Measurements from ENCODE around the gene NCS1.
"Not testable (repeated sequence)": the region's sequence is repeated elsewhere in the genome, so short reads cannot be mapped to it uniquely, and the experiment has no call there.

NCS1 gene

GRCh38 chr9:130254747-130255630 lies 82.8 kb downstream of the NCS1 start:
- Histone ChIP-seq H3K9me3 (ENCODE audit: low read depth, low read length) (no peaks in the 10 kb centered on the region), H3K27ac (no peak overlapping the region), H3K9ac (ENCODE audit: insufficient read length) (no peak overlapping the region), H3K4me3 (no peak overlapping the region), H3K36me3 (ENCODE audit: insufficient read depth, low read length) (no peaks in the 10 kb centered on the region)
- no peak for DNase-seq (ENCODE audit: low read depth, low spot score)
- TF ChIP-seq EZH2 (IDR thresholded peaks at IDR 0.05) (no peak), POLR2AphosphoS5 (IDR thresholded peaks at IDR 0.05; ENCODE audit: borderline replicate concordance, low read depth, low read length) (no peak), FOXP2 (optimal IDR thresholded peaks at IDR 0.05; ENCODE audit: control extremely low read depth, extremely low read length, insufficient read depth) (no peak)

DNA sequence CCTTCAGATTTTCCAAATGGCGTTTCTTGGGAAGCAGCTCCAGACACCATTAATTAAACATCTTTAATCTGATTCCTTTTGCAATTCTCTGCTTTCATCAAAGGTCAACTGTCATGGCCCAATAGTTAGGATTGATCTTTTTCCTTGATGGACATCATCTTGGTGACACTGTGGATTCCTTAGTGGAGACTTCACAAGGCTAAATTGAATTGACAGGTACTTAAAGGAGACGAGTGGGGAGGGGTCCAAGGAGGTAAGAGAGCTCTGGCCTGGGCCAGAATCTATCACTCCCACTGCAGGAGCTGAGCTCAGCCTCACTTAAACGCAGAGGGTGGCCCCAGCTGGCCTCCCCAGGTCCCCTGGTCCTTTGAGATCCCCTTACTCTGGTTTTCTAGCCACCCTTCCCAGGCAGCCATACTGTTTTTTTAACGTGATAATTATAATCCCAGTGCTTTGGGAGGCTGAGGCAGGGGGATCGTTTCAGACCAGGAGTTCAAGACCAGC lies 83.5 kb downstream of the NCS1 start:
- Histone ChIP-seq H3K27ac (no peak overlapping the region), H3K36me3 (ENCODE audit: insufficient read depth, low read length) (no peaks in the 10 kb centered on the region), H3K9ac (ENCODE audit: insufficient read length) (no peak overlapping the region), H3K4me3 (no peak overlapping the region), H3K9me3 (ENCODE audit: low read depth, low read length) (no peaks in the 10 kb centered on the region)
- no peak for DNase-seq (ENCODE audit: low read depth, low spot score)
- no peak for TF ChIP-seq EZH2 (IDR thresholded peaks at IDR 0.05)

DNA sequence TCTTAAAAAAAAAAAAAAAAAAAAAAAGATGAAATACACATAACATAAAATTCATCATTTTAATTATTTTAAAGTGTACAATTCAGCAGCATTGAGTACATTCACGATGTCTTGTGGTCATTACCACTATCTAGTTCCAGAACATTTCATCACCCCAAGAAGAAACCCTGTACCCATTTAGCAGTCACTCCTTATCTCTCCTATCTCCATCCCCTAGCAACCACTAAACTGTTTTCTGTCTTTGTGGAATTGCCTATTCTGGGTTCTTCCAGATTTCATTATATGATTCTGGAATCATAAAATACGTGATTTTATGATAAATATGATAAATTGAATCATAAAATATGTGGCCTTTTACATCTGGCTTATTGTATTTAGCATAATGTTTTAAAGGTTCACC lies 84.4 kb downstream of the NCS1 start:
- H3K36me3 ChIP-seq (ENCODE audit: insufficient read depth, low read length) = no peaks in the 10 kb centered on the region
- DNase-seq (ENCODE audit: low read depth, low spot score) = no peak
- H3K27ac ChIP-seq = no peak overlapping the region
- no peaks in the 10 kb centered on the region for H3K9me3 ChIP-seq (ENCODE audit: low read depth, low read length)
- TF ChIP-seq FOXP2 (optimal IDR thresholded peaks at IDR 0.05; ENCODE audit: control extremely low read depth, extremely low read length, insufficient read depth) = no peak
- H3K9ac ChIP-seq (ENCODE audit: insufficient read length) = no peak overlapping the region
- H3K4me3 ChIP-seq = no peak overlapping the region

- not testable (repeated sequence) for DNase-seq (ENCODE audit: low read depth, low spot score); H3K36me3 ChIP-seq (ENCODE audit: insufficient read depth, low read length); H3K27ac ChIP-seq; H3K4me3 ChIP-seq; H3K9me3 ChIP-seq (ENCODE audit: low read depth, low read length); H3K9ac ChIP-seq (ENCODE audit: insufficient read length)
Observed at GRCh38 chr9:130258137-130258536, 85.9 kb downstream of the NCS1 start.

DNA sequence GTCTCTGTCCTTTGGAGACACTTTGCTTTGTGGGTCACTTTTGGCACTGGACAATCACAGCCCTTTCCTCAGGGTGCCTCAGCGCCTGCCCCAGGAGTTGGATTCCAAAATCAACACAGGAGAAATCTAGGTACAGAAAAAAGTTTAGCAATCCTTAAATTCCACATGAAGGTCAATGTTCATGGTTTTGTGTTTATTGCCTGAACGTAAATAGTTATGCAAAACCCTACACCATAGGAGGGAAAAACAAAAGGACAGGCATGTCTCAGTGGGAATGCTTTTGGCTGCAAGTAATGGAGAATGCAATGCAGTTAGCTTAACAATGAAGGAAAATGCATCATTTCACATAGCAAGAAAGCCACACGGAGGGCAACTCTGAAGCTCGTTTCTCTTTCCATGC lies 86.8 kb downstream of the NCS1 start:
- Histone ChIP-seq H3K36me3 (ENCODE audit: insufficient read depth, low read length) (no peaks in the 10 kb centered on the region), H3K9ac (ENCODE audit: insufficient read length) (no peak overlapping the region), H3K27ac (no peak overlapping the region), H3K9me3 (ENCODE audit: low read depth, low read length) (no peaks in the 10 kb centered on the region), H3K4me3 (no peak overlapping the region)
- TF ChIP-seq EZH2 (IDR thresholded peaks at IDR 0.05) (no peak), FOXP2 (optimal IDR thresholded peaks at IDR 0.05; ENCODE audit: control extremely low read depth, extremely low read length, insufficient read depth) (no peak), POLR2AphosphoS5 (IDR thresholded peaks at IDR 0.05; ENCODE audit: borderline replicate concordance, low read depth, low read length) (no peak)
- DNase-seq (ENCODE audit: low read depth, low spot score) = no peak

GRCh38 chr9:130260816-130261765 lies 88.9 kb downstream of the NCS1 start:
- TF ChIP-seq EZH2 (IDR thresholded peaks at IDR 0.05) = no peak
- TF ChIP-seq POLR2AphosphoS5 (IDR thresholded peaks at IDR 0.05; ENCODE audit: borderline replicate concordance, low read depth, low read length) = no peak
- no peak for TF ChIP-seq FOXP2 (optimal IDR thresholded peaks at IDR 0.05; ENCODE audit: control extremely low read depth, extremely low read length, insufficient read depth)
- H3K36me3 ChIP-seq (ENCODE audit: insufficient read depth, low read length) = no peaks in the 10 kb centered on the region
- H3K9ac ChIP-seq (ENCODE audit: insufficient read length) = no peak overlapping the region
- H3K27ac ChIP-seq = no peak overlapping the region
- no peak overlapping the region for H3K4me3 ChIP-seq
- DNase-seq (ENCODE audit: low read depth, low spot score) = no peak
- no peaks in the 10 kb centered on the region for H3K9me3 ChIP-seq (ENCODE audit: low read depth, low read length)

DNA sequence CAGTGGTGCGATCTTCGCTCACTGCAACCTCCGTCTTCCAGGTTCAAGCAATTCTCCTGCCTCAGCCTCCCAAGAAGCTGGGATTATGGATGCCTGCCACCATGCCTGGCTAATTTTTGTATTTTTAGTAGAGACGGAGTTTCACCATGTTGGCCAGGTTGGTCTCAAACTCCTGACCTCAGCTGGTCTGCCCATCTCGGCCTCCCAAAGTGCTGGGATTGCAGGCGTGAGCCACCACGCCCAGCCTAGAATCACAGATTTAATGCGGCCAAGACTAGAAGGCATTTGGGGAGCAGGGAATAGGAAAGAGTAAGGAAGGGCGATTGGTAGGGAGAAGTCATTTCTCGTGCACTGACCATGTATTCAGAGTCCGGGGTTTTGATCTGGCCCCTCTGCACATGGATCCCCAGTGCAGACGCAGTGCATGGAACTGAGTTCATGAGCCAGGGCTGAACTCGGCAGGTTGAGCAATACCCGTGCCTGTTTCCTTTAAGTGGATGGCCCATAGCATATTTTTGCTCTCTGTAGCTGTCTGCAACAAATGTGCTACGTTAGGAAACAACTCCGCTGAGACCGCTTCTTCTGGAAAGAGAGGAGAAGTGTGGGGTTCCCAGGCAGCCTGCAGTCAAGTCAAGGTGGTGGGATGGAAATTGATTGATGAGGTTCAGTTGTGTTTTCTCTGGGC lies 90.0 kb downstream of the NCS1 start:
- Histone ChIP-seq H3K9ac (ENCODE audit: insufficient read length) (no peak overlapping the region), H3K27ac (no peak overlapping the region), H3K36me3 (ENCODE audit: insufficient read depth, low read length) (no peaks in the 10 kb centered on the region), H3K4me3 (no peak overlapping the region), H3K9me3 (ENCODE audit: low read depth, low read length) (no peaks in the 10 kb centered on the region)
- DNase-seq (ENCODE audit: low read depth, low spot score) = no peak
- no peak for TF ChIP-seq POLR2AphosphoS5 (IDR thresholded peaks at IDR 0.05; ENCODE audit: borderline replicate concordance, low read depth, low read length)
- TF ChIP-seq FOXP2 (optimal IDR thresholded peaks at IDR 0.05; ENCODE audit: control extremely low read depth, extremely low read length, insufficient read depth) = no peak
- TF ChIP-seq EZH2 (IDR thresholded peaks at IDR 0.05) = no peak

DNA sequence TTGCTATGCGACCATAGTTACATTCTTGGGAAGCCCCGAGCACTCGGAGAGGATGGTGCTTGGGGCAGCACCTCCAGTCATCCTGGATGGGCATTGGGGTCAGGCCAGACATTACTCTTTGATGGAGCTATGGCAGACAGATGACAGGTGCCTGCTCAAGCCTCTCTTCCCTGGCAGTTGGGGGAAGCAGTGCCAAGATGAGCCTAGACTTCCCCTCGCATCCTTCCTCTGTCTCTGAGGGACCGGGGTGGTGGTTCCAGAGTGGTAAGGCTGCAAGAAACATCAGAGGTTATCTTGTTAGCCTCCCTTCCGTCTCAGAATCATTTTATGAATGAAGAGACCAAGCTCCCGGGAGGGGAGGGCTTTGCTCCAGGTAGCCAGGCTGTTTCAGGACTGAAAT lies 90.6 kb downstream of the NCS1 start:
- Histone ChIP-seq H3K4me3 (no peak overlapping the region), H3K9ac (ENCODE audit: insufficient read length) (no peak overlapping the region), H3K27ac (no peak overlapping the region), H3K36me3 (ENCODE audit: insufficient read depth, low read length) (no peaks in the 10 kb centered on the region), H3K9me3 (ENCODE audit: low read depth, low read length) (no peaks in the 10 kb centered on the region)
- TF ChIP-seq FOXP2 (optimal IDR thresholded peaks at IDR 0.05; ENCODE audit: control extremely low read depth, extremely low read length, insufficient read depth) (no peak), POLR2AphosphoS5 (IDR thresholded peaks at IDR 0.05; ENCODE audit: borderline replicate concordance, low read depth, low read length) (no peak), EZH2 (IDR thresholded peaks at IDR 0.05) (no peak)
- no peak for DNase-seq (ENCODE audit: low read depth, low spot score)
